Measurements from ENCODE around the gene PPP2R5E. TPM values are rescaled to one million over a fixed set of nuclear protein-coding genes. Genes with fewer than 3 reads are reported as not detected.

Gene PPP2R5E
- total RNA-seq, 1 experiment from 2014 or later = 47.2 TPM

GRCh38 chr14:63573581-63573980 is 30.4 kb upstream of the PPP2R5E start:
- Histone ChIP-seq H3K27ac (ENCODE audit: low read length) (no peak overlapping the region), H3K9me3 (ENCODE audit: control insufficient read depth, insufficient read depth, low read depth, low read length) (no peaks in the 10 kb centered on the region), H3K4me3 (ENCODE audit: low read depth in 2 of 2, low read length in 2 of 2) (no peak overlapping the region), H3K27me3 (ENCODE audit: control insufficient read depth, insufficient read depth, low read length) (no peaks in the 10 kb centered on the region), H3K4me1 (ENCODE audit: control insufficient read depth, insufficient read depth, low read length) (no peaks in the 10 kb centered on the region), H3K36me3 (ENCODE audit: control insufficient read depth, insufficient read depth, low read length) (no peaks in the 10 kb centered on the region)
- BruUV-seq (replicated peaks) = no TSS peak
- intact Hi-C loops (cut with micrococcal nuclease; ENCODE audit: unreplicated experiment) (no loop called here), in situ Hi-C loops (cut with HindIII; ENCODE audit: low pct_unique_long_range_greater_than_20kb, low sequenced_read_pairs) (no loop called here)
- DNase-seq (ENCODE audit: low read depth, low spot score) (no peak), ATAC-seq (no peak)
- ChIA-PET POLR2A (no interaction called here), CTCF (interaction anchor here (0.6 kb wide), 1 partner anchor 176 kb away, joined by 3 read pairs; no protein-coding TSS in a partner anchor)
- no peak for TF ChIP-seq SIN3A (IDR thresholded peaks at IDR 0.05; ENCODE audit: borderline replicate concordance, insufficient read depth, low read depth, low read length)
- TF ChIP-seq TCF7L2 (IDR thresholded peaks at IDR 0.05; ENCODE audit: low read depth, low read length) = no peak
- TF ChIP-seq REST (IDR thresholded peaks at IDR 0.05; ENCODE audit: insufficient read depth in 1 of 2, low read depth in 2 of 2, low read length in 1 of 2) = no peak
- TF ChIP-seq CTCF (IDR thresholded peaks at IDR 0.05) = no peak
- TF ChIP-seq POLR2AphosphoS5 (IDR thresholded peaks at IDR 0.05; ENCODE audit: low read depth, low read length) = no peak

GRCh38 chr14:63565448-63565847 is 22.3 kb upstream of the PPP2R5E start:
- ChIA-PET POLR2A (no interaction called here), CTCF (no interaction called here)
- Histone ChIP-seq H3K4me1 (ENCODE audit: control insufficient read depth, insufficient read depth, low read length) (no peaks in the 10 kb centered on the region), H3K36me3 (ENCODE audit: control insufficient read depth, insufficient read depth, low read length) (no peaks in the 10 kb centered on the region), H3K27me3 (ENCODE audit: control insufficient read depth, insufficient read depth, low read length) (no peaks in the 10 kb centered on the region), H3K4me3 (ENCODE audit: low read depth in 2 of 2, low read length in 2 of 2) (no peak overlapping the region), H3K27ac (ENCODE audit: low read length) (no peak overlapping the region), H3K9me3 (ENCODE audit: control insufficient read depth, insufficient read depth, low read depth, low read length) (no peaks in the 10 kb centered on the region)
- intact Hi-C loops (cut with micrococcal nuclease; ENCODE audit: unreplicated experiment) = no loop called here
- in situ Hi-C loops (cut with HindIII; ENCODE audit: low pct_unique_long_range_greater_than_20kb, low sequenced_read_pairs) = no loop called here
- BruUV-seq (replicated peaks) = no TSS peak
- ATAC-seq (no peak), DNase-seq (ENCODE audit: low read depth, low spot score) (no peak)
- no peak for TF ChIP-seq REST (IDR thresholded peaks at IDR 0.05; ENCODE audit: insufficient read depth in 1 of 2, low read depth in 2 of 2, low read length in 1 of 2)
- TF ChIP-seq SIN3A (IDR thresholded peaks at IDR 0.05; ENCODE audit: borderline replicate concordance, insufficient read depth, low read depth, low read length) = no peak
- TF ChIP-seq CTCF (IDR thresholded peaks at IDR 0.05) = no peak
- no peak for TF ChIP-seq POLR2AphosphoS5 (IDR thresholded peaks at IDR 0.05; ENCODE audit: low read depth, low read length)
- no peak for TF ChIP-seq TCF7L2 (IDR thresholded peaks at IDR 0.05; ENCODE audit: low read depth, low read length)
